NOMO-1 treated with DMSO at 0.1 percent for 48 hours (cell line): Measurements from ENCODE around the gene C19orf53.

Experiments used
- DNase-seq: peaks from one replicate; lab custom pipeline; 2025; ENCODE audit not compliant: unreplicated experiment; lab: John Stamatoyannopoulos, UW

The C19orf53 gene

DNA sequence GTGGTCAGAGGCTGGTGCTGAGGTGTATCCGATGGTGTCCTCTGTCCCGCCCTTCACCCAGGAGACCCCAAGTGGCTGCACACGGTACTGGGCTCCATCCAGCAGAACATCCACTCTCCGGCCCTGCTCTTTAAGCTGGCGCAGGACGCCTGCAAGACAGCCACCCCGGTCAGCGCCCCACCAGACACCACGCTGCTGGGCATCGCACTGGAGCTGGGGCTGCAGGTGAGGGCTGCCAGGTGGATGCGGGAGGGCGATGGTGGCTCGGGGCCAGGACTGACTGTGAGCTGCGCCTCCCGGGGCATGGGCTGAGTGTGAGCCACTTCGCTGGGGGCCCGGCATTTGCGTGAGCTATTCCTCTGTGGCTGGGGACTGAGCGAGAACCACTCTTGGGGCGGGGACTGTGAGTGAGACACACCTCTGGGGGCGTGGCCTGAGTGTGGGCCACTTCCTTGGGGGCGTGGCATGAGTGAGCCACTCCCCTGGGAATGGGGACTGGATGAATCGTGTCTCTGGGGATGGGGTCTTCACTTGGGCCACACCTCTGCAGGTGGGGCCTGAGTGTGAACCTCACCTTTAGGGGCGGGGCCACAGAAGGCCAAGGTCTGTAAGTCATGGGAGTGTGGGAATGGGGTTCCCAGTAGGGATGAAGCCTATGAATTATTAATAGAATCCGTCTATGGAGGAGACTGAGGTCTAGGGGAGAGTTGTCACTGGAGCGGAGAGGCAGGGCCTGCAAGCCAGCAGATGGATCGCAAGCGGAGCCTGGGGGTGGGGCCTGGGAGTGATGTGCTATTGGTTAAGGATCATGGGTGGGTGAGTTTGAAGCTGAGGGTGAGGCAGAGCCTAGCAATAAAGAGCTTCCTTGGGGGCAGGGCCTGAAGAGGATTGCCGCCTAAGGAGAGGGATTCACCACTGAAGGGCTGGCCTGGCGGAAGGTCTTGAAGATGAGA is 51.5 kb downstream of the C19orf53 start:
- no peak for DNase-seq

DNA sequence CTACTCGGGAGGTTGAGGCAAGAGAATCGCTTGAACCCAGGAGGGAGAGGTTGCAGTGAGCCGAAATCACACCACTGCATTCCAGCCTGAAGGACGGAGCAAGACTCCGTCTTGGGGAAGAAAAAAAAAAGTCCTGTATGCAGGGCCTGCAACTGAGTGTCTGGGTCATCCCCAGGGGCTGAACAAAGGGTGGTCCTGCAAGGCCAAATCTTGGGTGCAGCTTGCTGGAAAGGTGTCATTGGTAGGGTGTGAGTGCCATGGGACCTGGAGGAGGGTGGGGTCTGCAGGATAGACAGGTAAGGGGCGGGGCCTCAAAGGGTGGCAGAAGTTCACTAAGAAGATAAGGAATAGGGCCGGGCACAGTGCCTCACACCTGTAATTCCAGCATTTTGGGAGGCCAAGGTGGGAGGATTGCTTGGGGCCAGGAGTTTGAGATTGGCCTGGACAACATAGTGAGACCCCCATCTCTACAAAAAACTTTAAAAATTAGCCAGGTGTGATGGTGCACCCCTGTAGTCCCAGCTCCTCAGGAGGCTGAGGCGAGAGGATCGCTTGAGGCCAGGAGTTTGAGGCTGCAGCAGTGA is 52.5 kb downstream of the C19orf53 start:
- no peak for DNase-seq

- no peak for DNase-seq
Measured at GRCh38 chr19:13827656-13828055, 53.4 kb downstream of the C19orf53 start.
